Activated CD8-positive, alpha-beta memory T cell treated with anti-CD3 and anti-CD28 coated beads, Interleukin-2, amount 50 U/mL, for 1 hour (primary cell): ENCODE data around the gene FKBP1A.
"Not testable (repeated sequence)": the region's sequence is repeated elsewhere in the genome, so short reads cannot be mapped to it uniquely, and the experiment has no call there.

ENCODE experiments used
- DNase-seq: peaks from one replicate; pipeline ENCODE4 v3.0.0-alpha.2; 2020; ENCODE audit errors: extremely low read depth

The FKBP1A gene

DNA sequence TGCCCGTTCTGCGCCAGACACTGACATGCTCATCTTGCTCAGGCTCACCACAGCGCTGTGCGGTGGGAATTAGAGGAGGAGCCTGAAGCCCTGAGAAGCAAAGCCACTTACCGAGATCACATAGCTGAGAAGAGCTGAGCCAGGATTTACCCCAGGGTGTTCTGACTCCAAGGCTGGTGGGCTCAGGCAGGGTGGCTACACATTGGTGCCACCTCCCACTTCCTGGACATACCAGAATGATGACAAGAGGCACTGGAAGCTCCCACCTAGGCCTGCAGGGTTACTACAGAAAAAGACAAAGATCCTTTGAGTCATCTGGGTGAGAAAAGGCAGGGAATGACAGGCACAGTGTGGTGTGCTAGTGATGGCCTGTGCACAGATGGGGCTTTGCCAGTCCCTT, 24.4 kb upstream of the FKBP1A start:
- DNase-seq = no peak

DNA sequence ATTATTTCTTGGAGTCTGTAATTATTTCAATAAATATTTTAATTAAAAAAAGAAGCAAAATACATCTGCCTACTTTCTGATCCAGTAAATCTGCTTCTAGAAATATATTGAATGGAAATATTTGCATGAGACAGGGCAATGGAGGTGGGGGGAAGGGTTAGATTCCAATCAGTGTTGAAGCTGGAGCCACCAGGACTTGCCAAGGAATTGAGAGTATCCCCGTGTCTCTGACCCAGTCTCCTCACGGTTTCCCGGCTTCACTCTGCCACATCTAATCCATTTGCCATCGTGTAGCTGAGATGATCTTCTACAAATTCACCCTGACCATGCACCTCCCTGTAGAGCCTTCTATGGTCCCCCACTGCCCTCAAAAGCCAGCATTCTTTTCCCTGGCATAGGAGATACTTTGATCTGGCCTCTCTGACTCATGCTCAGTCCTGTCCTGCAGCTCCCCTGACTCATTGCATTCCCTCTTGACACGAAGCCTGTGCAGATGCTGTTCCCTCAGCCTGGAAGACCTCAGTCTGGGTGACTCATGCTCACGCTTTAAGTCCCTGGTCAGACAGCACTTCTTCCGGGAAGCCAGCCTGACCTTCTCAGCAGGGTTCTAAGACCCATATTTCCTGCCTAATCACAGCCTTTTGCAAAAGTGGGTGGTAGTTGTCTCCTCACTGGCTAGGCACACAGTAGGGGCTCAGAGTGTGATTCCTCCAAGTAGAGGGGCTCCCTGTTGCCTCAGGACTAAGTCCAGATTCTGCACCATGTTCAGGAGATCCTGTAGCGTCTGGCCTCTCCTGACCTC, 23.0 kb upstream of the FKBP1A start:
- DNase-seq = no peak

DNA sequence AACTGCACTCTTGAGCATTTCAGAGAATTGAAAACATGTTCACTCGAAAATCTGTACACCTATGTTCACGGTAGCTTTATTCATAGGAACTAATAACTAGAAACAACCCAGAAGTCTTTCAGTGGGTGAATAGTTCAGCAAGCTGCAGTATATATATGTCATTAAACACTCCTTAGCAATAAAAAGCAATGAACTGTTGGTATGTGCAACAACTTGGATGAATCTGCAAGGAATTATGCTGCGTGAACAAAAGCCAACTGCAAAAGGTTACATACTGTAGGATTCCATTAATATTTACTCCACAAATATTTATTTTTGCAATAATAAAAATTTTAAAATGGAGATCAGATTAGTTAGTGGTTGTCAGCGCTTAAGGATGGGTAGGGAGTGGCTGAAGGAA, 22.1 kb upstream of the FKBP1A start:
- DNase-seq = no peak

DNA sequence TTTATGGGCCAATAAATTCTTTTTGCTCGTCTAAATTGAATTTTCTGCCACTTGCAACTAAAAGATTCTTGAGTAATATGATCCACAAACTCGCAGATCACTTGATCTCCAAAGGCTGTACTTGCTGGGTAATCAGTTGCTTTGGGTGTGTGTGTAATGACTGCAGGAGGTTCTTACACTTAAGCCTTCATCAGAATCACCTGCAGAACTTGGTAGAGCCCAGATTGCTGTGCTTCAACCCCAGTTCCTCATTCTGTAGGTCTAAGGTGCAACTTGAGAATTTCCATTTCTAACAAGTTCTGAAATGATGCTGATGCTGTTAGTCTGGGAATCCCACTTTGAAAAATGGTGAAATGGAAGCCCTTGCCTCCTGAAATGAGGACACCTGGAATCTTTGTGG, 12.9 kb upstream of the FKBP1A start:
- no peak for DNase-seq

- no peak for DNase-seq
These were observed 10.8 kb upstream of the FKBP1A start for GRCh38 chr20:1403624-1404023.

GRCh38 chr20:1402149-1402548, 9.3 kb upstream of the FKBP1A start:
- DNase-seq = no peak

GRCh38 chr20:1401451-1401907, 8.6 kb upstream of the FKBP1A start:
- DNase-seq = no peak

DNA sequence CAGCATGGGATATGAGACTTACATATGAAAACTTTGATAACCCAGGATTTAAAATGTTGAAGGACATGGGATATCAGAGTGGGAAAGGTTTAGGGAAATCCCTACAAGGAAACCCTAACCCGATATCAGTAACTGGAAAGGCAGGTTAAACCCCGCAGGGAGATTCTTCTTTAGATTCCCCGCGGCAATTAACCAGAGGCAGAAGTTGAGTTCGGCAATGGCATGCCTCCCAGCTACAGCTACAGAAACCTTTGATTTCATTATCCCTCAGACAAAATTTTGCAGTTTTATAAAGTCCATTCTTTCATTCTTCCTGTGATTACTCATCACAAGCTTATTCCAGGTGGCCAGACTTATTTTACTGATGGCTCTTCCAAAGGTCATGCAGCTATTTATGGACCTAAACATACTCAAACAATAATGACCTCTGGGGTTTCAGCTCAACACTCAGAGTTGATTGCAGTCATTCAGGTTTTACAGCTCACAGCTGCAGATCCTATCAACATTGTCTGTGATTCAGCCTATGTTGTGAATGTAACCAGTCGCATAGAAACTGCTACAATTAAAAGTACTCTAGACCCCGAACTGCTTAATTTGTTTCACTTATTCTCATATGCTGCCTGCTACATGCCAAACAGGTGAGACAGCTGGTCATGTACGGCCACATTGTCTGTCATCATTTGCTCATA, 7.0 kb upstream of the FKBP1A start:
- not testable (repeated sequence) for DNase-seq

- DNase-seq = not testable (repeated sequence)
These were observed 5.3 kb upstream of the FKBP1A start for GRCh38 chr20:1398185-1398584.

GRCh38 chr20:1397710-1398109, 4.9 kb upstream of the FKBP1A start:
- DNase-seq = no peak

- no peak for DNase-seq
These were observed 3.8 kb upstream of the FKBP1A start for GRCh38 chr20:1396702-1397101.

DNA sequence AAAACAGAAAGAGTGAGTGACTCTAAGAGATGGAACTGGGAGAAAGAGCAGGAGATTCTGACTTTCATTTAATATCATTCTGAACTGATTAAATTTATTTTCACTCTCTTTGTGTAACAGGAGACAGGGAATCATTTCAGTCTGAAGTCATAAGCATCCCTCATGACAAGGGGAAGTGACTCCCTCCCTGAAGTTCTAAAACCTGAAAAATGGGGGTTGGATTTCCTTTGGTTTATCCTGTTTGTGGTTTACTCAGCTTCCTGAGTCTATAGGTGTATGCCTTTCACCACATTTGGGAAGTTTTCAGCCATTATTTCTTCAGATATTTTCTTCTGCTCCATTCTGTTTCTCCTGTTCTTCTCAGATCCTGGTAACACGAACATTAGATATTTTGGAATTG, 3.4 kb upstream of the FKBP1A start:
- no peak for DNase-seq

- no peak for DNase-seq
These were observed 1.8 kb upstream of the FKBP1A start for GRCh38 chr20:1394686-1395085.

- DNase-seq = no peak
These were observed 641 bp upstream of the FKBP1A start for GRCh38 chr20:1393507-1393882.

DNA sequence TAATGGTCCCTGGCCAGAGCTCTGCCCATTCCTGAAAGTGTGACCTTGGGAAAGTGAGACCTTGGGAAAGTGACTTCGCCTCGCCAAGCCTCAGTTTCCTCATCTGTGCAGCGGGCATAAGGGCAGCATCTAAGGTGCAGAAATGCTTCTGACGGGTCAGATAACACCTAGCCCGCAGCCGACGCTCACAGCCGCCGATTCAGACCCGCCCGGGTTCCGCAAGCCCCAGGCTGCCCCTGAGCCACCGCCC, 486 bp downstream of the FKBP1A start:
- DNase-seq = no peak

GRCh38 chr20:1391640-1392442, 1.0 kb downstream of the FKBP1A start:
- DNase-seq = no peak

DNA sequence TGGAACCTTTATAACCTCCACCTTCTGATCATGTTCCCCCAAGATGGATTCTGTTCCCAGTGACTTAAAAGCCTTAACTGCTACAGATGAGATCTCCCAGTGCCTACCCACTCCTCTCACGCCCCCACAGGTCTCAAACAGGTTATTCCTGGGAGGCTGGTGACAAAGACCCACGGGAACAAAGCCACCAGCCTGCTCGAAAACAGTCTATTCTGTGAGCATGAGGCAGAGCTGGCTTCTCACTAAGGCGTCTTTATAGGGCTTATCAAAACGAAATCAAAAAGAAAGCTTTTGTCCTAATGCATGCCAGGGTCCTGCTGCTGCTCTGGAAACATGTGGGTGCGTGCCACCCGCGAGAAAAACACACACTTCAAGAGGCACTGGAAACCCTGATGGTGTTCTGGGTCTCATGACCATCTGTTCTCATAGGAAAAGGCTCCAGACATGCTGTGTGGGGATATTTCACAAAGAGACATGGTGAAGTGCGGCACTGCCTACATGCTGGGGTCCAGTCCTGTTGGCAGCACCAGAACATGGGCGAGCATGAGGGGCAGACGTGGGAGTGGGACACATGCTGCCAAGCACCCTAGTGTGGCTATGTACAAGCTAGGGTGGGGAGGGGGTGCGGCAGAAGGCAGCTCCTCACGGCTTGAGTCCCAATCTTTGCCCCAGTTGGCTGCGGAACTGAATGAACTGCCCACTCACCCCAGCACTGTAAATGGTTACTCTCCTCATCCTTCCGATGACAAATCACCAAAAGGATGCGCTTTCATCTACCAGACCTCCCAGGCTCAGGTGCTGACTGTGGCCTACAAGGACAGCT, 2.1 kb downstream of the FKBP1A start:
- no peak for DNase-seq

GRCh38 chr20:1389703-1390580, 2.9 kb downstream of the FKBP1A start:
- no peak for DNase-seq

DNA sequence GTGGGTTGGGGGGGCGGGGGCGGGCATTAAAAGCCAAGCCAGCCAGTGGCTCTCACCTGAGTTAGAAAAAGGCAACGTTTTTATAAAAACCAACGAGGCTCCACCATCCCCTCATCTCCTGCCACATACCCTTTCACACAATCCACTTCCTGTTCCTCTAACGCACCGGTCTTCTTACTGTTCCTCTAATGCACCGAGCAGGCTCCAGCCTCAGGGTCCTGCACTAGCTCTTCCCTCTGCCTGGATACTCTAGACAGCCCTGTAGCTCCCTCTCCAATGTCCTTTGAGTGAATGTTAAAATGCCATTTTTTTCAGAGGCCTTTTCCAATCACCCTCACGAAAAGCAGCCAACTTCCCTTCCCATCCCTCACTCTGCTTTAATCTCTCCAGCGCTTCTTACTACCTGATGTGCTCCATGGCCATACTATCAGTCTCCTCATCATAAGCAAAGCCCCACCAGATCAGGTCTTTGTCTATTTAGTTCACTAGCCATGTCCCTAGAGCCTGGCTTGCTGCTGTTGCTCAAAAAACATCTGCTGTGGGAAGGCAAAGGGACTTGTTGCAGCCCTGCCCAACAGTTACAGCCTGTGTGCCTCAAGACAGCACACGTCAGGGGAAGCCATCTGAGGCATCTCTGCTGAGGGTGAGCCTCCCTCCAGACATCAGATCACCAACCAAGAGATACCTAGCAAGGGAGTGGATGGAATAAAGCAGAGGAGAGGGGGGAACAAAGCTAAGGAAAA, 3.9 kb downstream of the FKBP1A start:
- DNase-seq = no peak

GRCh38 chr20:1388253-1388652, 4.6 kb downstream of the FKBP1A start:
- DNase-seq = no peak
